8988T (cell line): ENCODE results near the gene TMEM14A.
"Not testable (repeated sequence)": the region's sequence is repeated elsewhere in the genome, so short reads cannot be mapped to it uniquely, and the experiment has no call there.

ENCODE experiments used
- DNase-seq: peaks from one replicate; pipeline ENCODE4 v3.0.0; 2011

The TMEM14A gene, protein sequence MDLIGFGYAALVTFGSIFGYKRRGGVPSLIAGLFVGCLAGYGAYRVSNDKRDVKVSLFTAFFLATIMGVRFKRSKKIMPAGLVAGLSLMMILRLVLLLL

DNA sequence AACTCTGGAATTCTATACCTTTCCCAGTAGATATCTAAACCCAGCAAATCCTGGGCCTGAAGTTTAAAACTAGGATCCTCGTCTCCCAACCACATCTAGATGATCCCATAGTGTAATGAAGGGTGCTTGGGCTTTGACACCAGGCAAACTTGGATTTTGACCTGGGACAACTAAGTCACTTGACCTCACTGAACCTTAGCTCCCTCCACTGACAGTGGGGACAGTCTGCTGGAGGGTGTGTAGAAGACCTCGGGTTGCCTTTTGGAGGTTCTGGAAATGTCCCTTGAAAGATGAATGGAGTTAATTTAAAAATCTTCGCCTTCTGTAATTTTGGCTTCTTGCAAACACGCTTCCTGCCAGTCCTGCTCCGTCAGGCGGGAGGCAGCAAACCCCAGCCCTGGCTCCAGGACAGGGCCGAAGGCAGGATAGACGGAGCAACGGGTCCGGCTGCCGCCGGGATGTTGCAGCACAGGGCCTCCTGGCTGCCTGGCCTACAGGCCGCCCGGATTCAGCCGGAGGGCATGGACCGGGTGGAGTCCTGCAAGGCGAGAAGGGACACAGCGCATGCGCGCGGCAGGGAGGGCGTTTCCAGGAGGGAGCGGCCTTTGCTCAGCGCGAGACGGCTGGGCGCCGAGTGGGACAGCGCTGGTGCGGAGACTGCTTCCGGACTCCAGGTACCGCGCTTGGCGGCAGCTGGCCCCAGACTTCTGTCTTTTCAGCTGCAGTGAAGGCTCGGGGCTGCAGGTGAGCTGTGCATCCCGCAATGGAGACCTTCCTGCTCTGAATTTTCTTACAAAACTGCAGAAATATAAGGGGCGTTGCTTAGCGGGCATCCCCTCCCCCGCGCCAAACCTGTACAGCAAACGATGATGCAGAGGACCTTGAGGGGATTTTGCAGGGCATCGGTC is at the start of gene TMEM14A:
Gene TMEM14A (plus strand): TSS at position 612 of the 908 bp plus-strand sequence. CDS start 5,990 bp downstream, outside the sequence.
- peak; percentile 89 for DNase-seq

DNA sequence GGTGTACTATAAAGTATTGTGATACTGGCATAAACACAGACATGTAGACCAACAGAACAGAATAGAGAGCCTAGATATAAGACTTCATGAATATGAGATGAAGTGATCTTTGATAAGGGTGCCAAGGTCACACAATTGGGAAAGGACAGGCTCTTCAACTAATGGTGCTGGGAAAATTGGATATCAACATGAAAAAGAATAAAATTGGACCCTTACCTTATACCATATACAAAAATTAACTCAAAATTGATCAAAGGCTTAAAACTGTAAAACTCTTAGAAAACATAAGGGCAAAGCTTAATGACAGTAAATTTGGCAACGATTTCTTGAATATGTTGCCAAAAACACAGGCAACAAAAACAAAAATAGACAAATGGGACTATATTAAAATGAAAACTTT is 49.3 kb upstream of the TMEM14A start:
- no peak for DNase-seq

DNA sequence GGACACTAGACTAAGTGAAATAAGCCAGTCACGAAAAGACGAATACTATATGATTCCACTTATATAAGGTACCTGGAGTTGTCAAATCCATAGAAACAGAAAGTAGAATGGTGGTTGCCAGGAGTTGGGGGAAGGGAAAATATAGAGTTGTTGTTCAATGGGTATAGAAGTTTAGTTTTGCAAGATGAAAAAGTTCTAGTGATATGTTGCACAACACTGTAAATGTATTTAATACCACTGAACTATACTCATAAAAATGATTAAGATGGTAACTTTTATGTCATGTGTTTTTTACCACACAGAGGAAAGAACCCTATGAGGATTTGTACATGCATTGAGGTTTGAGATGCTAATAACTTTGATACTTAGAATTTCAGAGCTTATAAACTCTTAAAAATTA is 48.1 kb upstream of the TMEM14A start:
- no peak for DNase-seq

DNA sequence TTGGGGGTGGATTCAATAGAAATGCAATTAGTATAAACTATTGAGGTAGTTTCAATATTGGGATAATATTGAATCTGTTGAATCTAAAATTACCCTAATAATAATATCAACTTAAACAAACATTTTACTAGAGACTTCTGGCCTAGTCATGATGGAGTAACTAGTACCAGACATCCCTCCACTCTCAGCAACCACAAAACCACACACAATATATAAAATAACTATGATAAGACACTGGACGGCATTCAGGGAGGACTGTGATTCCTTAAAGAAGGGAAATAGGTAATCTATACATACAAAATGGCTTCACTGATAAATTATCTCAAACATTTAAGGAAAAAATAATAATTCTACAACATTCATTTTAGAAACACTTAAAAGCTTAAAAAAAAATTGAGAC is 38.9 kb upstream of the TMEM14A start:
- DNase-seq = no peak

DNA sequence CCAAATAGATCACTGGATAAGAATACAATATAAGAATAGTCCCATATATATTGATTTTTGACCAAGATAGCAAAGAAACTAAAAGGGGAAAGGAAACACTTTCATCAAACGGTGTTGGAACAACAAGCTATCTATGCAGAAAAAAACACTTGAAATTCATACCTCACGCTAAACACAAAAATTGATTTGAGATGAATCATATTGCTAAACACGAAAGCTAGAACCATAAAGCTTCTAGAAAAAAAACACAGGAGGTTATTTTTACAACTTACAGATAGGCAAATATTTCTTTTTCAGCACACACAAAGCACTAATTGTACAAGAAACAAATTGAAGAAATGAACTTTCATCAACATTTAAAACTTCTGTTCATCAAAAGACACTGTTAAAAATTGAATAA is 36.7 kb upstream of the TMEM14A start:
- DNase-seq = no peak

DNA sequence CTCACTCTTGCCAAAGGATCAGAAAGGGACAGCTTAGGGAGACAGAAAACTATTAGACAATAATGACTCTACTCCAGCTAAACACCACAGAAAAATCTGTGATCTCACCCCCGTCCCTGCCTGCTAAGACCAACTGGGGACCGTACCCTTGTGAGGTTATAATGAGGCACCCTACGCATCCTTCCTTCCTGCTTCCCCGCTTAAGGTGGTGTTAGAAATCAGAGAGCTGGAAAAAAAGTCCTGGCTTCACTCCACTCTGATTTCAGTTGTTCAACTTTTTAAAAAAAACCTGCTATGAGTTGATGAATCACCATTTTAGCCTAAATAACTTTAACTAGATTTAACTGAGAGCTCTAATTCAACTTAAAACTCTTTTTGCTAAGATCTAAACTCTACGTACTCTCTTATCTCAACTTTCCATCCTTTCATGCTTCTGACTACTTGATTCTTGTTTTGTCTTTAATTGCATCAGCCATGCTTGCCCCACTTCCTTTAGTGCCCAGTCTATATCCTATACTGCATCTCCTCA is 35.8 kb upstream of the TMEM14A start:
- no peak for DNase-seq

DNA sequence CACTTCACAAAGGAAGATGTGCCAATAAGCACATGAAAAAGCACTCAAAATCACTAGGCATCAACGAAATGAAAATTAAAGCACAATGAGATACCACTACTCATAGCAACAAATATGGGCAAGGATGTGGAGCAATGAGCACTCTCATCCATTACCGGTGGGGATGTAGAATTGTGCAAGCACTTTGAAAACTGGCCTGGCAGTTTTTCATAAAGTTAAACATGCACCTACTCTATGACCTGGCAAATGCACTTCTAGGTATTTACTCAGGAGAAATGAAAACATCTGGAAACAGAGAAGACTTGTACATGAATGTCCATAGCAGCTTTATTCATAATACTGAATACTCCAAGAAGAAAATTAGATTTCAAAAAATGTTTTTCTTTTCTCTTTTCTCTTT is 34.1 kb upstream of the TMEM14A start:
- no peak for DNase-seq

DNA sequence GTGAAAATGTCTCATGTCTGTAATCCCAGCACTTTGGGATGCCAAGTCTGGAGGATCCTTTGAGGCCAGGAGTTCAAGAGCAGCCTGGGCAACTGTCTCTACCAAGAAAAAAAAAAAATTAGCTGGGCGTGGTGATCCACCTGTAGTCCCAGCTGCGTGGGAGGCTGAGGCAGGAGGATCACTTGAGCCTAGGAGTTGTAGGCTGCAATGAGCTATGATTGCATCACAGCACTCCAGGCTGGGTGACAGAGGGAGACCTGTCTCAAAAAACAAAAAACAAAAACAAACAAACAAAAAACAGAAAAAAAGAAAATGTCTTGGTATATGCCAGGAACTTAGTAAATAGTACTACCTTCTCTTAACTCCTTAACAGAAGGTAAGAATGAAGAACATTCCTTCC is 31.4 kb upstream of the TMEM14A start:
- no peak for DNase-seq

DNA sequence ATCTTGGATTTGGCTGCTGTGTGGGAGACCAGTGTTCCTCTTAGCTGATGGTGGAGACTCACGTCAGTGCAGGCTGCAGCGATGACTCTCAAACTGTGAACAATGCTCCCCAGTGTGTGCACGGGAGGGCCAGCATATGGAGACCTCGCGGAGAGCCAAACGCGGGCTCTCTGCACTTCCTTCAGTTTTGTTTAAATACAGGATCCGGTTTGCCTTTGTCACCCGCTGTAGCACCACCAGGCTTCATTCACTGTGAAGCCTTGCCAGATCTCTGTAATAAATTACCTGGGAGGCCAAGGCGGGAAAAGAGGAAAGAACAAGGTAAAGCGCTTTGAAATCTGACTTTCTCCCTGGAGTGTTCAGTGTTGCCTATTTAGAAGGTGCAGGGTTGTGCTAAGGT is 30.7 kb upstream of the TMEM14A start:
- DNase-seq = no peak

DNA sequence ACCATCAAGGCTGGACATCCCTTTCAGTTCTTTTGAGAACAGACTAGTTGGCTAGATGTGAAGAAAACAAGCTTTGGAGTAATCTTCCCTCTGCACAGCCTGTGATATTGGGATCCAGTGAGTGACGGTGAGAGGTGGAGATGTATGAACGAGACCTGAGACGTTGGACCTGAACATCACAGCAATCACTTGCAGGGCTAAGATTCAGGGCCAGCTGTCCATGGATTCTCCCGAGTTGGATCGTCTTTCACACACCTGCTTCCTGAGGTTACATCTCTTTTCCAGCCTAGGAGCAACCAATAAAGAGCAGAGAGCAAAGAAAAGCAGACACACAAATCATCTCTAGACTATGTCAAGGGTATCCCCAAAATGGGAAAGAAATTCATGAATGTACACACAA is 30.0 kb upstream of the TMEM14A start:
- DNase-seq = no peak

DNA sequence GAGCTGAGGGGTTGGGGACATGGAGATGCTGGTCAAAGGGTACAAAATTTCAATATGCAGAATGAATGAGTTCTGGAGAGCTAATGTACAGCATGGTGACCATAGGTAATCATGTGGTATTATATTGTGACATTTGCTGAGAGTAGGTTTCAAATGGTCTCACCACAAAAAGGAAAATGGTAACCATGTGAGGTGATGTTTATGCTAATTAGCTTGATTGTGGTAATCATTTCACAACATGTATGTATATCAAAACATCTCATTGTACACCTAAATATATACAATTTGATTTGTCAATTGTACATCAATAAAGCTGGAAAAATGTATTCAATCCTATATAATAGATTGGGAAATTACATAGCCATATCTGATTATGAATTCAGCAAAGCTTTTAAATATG is 29.5 kb upstream of the TMEM14A start:
- DNase-seq = no peak

DNA sequence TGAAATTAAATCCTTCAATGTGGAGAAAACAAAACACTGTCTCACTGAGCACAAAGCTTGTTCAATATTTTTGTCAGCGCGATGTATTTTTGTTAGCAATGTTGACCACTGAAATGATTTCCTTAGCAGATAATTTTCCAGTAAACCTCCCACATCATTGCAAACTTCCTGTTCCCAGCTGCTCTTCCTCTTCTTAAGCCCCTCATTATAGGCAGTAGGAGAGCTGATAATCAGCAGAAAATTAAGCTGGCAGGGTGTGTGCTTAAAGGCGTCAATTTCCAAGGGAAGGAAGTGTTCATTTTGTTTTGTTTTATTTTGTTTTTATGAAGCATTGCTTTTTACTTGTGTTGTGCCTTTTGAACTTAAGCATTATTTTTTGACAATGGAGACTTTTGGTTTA is 29.1 kb upstream of the TMEM14A start:
- no peak for DNase-seq

DNA sequence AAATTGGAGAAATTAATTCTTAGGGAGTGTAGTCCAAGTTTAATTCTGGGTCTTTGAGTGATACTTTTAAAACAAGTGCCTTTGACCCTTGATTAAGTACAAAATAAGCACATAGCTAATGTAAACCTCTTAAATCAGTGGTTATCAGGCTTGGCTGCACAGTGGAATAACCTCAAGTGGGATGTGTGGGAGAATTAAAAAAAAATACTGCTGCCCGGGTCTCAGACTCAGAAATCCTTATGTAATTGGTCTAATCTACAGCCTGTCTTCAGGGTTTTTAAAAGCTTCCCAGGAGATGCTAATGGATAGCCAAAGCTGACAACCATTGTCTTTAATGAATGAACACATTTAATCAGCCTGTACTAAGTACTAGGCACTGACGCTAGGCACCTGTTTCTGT is 28.5 kb upstream of the TMEM14A start:
- no peak for DNase-seq

DNA sequence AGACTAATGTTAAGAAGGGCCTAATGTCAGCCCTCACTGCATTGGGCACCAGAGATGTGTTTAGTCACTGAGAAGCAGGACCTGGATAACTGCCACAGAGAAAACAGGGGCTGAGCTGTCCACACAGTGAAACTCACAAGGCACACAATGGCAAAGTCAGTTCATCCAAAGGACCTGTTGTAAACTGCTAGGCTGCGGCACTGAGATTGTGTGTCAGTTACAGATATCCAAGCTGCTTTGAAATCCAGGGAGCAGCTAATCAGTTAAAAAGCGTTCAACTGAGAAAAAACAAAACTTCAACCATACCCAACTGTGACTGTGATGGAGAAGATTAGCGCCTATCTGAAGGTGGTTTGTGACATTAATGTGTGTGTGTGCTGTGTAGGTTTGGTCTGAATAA is 27.8 kb upstream of the TMEM14A start:
- no peak for DNase-seq

DNA sequence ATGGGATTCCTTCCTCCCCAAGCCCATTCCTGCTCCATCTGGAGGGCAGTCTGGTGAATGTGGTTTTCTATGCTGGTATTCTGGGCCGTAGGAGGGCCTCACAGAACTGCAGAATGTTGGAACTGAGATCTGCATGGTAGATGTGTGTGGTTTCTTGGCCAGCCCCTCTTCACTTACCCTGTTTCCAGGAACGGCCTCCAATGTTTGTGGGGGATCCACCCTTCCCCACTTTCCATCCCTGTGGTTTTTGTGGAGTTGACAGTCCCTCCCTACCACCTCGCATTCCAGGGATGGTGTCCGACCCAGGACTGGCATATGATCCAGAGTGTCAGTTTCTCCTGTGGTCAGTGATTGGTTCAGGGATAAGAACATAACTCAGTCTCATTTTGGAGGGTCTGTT is 26.7 kb upstream of the TMEM14A start:
- no peak for DNase-seq

DNA sequence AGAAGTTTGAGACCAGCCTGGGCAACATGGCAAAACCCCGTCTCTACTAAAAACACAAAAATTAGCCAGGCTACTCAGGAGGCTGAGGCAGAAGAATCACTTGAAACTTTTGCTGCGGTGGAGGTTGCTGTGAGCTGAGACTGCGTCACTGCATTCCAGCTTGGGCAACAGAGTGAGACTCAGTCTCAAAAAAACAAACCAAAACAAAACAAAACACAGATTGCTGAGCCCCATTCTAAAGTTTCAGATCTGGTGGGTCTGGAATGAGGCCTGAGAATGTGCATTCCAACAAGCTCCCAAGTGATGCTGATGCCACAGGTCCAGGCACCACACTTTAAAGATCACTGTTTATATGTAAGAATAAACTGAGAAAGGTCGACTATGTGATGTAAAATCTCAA is 24.9 kb upstream of the TMEM14A start:
- no peak for DNase-seq

DNA sequence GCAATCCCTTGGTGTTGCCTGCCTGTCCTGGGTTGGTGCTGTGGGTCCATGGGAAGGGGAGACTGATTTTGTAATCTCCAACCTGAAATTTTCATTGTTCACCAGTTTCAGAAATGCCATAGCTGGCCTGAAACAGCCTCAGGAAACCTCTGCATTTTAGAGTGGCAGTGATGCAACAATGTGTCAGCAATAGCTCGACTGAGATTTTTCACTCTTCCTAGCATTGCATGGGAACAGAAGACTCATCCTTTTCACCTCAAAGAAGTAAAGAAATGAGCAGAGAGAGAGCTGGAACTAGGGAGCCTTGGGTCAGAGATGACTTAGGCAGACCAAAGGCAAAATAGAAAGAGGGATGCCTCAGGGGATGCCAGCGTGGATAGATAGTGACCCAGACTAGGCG is 23.7 kb upstream of the TMEM14A start:
- no peak for DNase-seq

DNA sequence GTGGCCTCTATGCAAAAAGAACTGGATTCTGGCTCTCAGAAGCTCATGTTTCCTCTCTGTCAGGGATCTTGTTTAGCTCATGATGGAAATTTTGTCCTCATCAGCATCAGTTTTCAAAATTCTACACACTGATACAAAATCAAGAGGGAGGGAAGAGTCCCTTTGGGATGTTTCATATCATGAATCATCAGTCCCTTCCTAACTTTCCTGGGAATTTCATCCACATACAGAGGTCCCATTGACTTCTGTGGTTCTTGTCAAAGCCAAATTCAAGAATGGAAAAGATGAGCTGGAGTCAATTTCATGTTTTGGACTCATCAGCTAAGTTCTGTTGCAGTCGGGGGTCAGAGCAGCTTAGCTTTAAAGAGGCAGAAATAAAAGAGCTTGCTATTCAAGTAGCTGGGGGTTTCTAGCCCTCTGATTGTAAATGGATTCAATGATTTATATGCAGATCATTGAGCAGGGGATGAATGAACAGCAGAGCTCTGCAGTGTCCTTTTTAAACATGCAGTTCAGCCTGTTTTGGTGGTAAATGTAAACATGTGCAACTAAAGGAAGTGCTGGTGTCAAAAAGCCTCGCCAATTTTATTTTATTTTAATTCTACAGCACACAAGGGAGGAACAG is 21.3 kb upstream of the TMEM14A start:
- no peak for DNase-seq

DNA sequence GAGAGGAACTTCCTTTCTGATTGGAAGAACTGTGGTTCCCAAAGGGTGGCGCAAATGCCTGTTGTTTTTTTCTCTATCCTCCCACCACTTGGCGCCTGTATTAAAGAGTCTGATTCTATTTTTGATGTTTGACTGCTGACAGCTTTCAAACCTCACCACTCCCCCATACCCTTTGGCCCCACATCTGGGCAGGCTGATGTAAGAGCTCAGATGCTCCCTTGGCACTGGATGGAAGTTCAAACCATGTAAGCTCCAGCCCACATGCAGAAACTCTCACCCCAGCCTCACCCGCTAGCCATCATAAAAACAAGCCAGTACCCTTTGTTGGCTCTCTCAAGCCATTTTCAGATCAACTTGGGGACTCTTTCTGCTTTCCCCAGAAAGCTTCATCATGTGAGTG is 20.0 kb upstream of the TMEM14A start:
- no peak for DNase-seq

DNA sequence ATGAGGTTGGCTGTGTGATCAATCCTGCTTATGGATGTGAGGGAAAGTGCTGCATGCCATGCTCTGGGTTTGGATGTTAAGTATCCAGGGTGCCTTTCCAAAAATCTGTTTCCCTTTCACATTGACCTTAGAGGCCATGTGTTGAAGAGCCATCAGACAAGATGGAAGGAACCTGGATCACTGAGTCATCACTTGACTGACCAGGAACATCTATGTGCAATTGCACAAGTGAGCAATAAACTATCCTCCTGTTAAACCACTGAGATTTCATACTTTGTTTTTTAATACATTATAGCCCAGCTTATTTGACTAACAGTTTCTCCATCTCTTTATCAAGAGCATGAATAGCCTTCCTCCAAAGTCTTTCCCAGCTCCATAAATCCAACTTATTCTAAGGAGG is 17.8 kb upstream of the TMEM14A start:
- DNase-seq = no peak

DNA sequence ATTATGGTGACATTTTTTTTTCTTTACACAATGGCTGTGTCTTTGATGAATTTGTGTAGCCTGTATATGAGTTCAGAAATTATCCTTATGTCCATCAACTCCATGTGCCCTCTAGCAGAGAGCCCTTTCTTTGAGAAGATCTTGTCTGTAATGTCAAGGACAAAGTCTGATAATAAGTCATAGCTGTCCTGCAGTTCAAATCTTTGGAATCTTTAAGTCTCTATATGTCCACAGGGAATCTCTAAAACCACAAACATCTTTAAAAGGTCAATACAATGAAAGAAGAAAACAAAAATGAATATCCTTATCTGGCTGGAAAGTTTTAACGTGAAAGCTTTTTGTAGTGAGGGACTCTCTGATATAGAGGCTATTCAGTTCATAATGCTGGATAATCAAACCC is 16.9 kb upstream of the TMEM14A start:
- DNase-seq = no peak

DNA sequence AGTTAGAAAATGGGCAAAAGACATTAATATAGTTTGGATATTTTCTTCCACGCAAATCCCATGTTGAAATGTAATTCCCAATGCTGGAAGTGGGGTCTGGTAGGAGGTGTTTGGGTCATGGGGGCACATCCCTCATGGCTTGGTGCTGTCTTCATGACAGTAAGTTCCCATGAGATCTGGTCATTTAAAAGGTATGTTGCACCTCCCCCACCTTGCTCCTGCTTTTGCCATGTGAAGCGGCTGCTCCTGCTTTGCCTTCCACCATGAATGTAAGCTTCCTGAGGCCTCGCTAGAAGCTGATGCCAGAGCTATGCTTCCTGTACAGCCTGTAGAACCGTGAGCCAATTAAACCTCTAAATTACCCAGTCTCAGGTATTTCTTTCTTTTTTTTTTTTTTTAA is 16.3 kb upstream of the TMEM14A start:
- DNase-seq = no peak

DNA sequence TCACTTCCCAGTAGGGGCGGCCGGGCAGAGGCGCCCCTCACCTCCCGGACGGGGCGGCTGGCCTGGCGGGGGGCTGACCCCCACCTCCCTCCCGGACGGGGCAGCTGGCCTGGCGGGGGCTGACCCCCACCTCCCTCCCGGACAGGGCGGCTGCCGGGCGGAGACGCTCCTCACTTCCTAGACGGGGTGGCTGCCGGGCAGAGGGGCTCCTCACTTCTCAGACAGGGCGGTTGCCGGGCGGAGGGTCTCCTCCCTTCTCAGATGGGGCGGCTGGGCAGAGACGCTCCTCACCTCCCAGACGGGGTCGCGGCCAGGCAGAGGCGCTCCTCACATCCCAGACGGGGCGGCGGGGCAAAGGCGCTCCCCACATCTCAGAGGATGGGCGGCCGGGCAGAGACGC is 15.0 kb upstream of the TMEM14A start:
- DNase-seq = not testable (repeated sequence)

DNA sequence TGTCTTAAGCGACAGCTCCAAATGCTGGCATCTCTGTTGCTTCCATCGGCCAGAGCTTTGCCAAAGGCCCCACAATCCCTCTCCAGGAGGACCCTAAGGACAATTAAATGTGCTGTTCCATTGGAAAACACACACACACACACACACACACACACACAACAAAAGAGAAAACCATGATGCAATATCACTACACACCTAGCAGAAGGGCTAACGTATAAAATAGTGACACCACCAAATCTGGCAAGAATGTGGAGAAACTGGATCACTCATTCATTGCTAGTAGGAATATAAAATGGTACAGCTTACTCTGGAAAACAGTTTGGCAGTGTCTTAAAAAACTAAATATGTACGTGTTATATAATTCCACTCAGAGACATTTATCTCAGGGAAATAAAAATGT is 13.0 kb upstream of the TMEM14A start:
- DNase-seq = no peak
